Measurements from ENCODE around the gene CTSZ. TPM values are rescaled to one million over a fixed set of nuclear protein-coding genes. Genes with fewer than 3 reads are reported as not detected.

CTSZ gene
- total RNA-seq, 1 donor from 2014 or later = 50.7 TPM

DNA sequence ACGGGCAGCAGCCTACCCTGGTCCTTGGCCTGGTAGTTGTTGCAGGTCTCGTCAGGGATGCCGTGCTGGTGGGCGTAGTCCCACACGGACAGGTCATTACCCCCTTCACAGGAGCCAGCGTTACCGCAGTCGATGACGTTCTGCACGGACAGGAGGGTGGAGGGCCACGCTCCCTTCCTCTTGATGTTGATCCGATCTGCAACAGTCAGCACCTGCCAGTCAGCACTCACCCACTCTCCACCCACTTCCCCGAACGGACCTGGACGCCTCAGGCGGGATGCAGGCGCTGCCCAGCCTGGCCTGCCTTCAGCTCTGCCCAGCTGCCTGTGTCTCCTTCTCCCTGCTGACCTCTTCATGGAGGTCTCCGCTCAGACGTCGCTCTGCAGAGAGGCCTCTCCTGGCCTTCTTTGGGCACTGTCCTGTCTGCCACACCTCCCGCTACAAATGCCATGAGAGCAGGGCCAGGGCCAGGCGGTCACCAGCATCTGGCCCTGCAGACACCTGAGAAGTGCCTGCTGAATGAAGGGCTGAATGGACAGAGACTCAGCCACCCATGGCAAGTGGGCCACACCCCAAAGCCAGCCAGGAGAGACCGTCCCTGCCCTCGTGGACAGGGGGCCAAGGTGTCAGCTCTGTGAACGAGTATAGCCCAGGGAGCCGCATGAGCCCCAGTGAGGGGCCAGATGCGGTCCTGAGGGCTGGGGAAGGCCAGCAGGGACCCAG lies 5.4 kb downstream of the CTSZ start:
- intact Hi-C loops (cut with micrococcal nuclease) = loop anchor here (10.0 kb wide), 1 partner anchor 697 kb away; the partner anchor contains the start of gene RAB22A

DNA sequence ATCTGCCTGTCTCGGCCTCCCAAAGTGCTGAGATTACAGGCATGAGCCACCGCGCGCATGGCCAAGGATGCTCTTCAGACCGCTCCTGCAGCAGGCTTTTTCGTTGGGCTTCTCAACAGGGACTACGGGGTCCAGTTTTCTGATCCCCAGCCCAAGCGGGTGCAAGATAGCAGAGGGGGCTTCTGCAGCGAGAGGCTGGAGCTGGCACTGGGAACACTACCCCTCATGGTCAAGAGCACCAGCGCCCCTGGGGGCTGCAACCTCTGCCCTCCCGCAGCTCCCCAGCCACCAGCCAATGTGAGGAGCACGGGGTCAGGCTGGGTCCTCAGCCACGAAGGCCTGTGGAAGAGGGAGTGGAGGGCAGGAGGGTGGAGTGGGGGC lies 6.0 kb downstream of the CTSZ start:
- intact Hi-C loops (cut with micrococcal nuclease) = loop anchor here (10.0 kb wide), 1 partner anchor 696 kb away; the partner anchor contains the start of gene RAB22A

DNA sequence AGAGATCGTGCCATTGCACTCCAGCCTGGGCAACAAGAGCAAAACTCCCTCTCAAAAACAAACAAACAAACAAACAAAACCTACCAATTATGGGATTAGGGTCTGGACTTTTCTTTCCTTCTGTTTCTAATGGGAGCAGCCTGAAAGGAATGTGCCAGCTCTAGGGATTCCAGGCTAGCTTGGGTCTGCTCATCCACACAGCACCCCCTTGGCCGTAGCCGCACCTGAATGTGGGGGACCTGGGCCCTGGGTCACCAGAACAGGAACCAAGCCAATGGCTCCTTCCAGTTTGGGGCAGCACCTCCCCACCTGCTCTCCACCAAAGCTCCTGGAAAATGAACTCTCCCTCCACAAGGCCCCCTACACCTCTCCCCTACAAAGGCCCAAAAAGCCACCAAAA lies 6.7 kb downstream of the CTSZ start:
- intact Hi-C loops (cut with micrococcal nuclease) = loop anchor here (10.0 kb wide), 1 partner anchor 696 kb away; the partner anchor contains the start of gene RAB22A

DNA sequence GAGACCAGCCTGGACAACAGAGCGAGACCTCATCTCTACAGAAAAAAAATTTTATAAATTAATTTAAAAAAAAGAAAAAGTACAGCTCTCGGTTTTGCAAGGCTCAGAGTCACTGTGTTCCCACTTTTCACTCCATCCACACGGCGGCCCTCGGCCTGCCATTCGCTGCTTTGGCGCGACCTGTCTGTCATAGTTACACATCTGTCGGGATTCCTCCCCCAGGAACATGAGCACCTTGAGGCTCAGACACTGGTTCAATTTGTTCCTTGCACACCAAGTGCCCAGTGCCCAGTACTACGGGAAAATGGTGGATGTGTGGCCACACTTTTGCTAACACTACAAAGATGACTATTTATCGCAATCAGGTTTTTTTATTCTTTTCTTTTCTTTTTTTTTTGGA lies 8.4 kb downstream of the CTSZ start:
- intact Hi-C loops (cut with micrococcal nuclease) = no loop called here

DNA sequence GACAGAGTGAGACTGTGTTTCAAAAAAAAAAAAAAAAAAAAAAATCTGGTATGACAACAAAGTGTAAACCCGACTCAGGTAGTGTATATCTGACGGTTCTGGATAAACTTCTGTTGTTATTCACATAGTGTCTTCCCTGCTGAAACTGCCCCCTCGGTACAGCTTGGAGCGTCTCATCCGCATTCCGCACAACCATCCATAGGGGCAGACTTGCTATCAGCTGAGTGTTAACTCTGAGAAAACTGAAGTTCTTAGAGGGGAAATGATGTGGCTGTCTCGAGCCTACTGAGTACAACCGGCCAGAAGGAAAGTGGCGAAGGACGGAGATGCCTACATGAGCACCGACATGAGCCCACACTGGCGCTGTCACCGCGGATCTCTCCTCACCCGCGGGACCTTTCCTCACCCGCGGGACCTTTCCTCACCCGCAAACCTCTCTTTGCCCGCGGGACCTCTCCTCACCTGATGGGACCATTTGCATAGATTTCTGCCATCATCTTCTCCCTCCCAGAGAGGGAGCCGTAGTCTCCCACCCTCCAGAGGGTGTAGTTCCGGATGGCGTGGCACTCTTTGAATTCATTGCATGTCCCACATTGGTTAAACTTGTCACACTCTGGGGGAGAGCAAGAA lies 9.8 kb downstream of the CTSZ start:
- intact Hi-C loops (cut with micrococcal nuclease) = no loop called here

DNA sequence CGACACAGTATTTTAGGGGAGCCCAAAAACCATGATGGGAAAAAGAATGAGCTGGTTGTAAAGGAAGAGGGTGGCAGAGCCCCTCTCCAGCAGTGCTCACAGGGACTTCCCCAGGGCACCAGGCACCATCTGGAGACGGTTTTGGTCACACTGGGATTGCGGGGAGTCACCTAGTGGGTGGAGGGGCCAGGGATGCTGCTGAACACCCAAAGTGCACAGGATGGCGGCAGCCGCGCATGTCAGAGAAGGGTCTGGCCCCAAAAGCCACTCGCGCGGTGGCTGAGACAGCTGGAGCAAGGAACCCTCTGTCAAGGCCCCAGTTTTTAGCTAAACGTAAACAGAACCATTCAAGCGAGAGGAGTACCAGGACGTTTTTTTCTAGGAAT lies 10.8 kb downstream of the CTSZ start:
- intact Hi-C loops (cut with micrococcal nuclease) = no loop called here

DNA sequence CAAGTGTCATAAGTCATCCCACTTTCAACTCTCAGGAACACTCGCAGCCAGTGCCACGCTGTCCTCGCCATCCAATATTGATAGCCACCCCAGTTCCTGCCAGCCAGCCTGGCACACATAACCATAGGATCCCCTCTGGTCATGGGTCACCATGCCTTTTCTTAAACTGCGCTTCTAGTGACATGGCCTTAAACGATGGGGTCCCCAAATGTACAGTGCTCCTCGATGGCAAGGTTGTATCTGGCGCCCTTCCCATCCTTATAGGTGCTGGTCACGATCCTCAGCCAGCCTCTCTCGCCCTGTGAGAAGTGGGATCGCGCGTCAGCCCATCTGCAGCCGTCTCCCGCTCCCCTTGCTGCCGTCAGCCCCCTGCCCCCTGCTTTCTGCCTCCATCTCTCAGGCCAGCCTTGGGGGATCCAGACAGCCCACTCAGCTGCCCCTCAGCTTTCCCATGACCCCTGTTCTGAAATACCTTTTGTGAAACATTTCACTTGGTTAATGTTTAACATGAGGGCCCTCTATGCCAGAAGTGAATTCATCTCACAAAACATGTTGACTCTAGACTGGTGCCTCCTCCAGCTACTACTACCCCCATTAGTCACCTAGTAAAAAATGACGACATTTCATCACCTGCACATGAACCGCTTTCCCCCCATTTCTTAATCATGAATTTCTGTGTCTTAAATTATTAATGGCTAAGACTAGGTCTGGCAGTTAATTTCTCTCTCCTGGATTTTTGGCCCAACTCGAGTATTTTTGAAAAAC lies 11.4 kb downstream of the CTSZ start:
- intact Hi-C loops (cut with micrococcal nuclease) = no loop called here

DNA sequence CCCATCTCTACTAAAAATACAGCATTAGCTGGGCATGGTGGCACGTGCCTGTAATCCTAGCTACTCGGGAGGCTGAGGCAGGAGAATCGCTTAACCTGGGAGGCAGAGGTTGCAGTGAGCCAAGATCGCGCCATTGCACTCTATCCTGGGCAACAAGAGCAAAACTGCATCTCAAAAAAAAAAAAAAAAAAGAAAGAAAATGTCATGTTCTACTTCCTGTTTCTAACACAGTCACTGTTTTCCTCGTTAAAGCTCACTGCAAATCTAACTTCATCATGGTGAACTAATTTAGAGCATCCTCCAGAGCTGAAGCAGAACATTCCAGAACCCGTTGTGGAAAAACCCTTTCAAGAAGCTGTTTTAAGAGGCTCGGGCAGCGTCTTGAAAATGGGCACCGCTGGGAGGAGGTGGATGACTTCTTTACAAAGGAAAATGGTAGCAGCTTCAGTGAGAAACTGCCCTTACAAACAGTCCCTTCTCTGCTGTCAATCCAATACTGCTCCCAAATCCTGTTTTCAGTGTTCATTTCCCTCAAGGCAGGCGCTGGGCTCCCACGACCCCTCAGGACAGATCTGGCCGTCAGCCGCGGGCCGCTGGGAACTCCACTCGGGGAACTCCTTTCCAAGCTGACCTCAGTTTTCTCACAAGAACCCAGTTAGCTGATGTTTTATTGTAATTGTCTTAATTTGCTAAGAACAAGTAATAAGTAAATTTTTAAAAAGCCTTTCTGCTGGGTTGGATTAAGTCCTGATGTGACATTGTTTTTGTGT lies 12.5 kb downstream of the CTSZ start:
- intact Hi-C loops (cut with micrococcal nuclease) = no loop called here

DNA sequence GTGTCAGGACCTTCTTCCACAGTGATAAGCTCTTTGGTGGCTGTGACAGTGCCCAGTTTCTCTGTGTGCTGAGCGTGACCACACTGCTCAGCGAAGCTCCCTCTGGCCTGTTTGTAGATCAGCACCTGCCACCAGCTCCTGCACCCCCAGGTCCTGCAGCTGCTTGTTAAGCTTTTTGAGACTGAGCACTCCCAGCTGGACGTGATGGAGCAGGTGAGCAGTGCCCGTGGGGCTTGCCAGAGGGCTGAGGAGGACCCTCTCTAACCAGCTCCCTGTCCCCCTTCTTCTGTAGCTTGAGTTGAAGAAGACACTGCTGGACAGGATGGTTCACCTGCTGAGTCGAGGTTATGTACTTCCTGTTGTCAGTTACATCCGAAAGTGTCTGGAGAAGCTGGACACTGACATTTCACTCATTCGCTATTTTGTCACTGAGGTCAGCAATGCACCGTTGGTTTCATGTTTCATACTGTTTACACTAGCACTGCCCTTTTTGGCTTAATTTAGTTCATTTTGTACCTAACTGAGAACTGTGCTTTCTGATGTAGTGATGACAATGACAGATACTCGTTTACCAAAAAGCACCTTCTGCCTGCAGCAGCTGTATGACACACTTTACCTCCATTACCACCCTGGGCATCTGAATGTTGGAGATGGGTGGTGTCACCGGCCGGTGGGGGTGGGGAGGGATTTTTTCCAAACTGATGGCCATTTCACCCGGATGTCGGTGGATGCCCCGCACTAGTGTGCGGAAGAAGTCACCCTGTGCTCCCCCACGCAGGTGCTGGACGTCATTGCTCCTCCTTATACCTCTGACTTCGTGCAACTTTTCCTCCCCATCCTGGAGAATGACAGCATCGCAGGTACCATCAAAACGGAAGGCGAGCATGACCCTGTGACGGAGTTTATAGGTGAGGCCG lies 13.5 kb downstream of the CTSZ start:
- intact Hi-C loops (cut with micrococcal nuclease) = no loop called here

DNA sequence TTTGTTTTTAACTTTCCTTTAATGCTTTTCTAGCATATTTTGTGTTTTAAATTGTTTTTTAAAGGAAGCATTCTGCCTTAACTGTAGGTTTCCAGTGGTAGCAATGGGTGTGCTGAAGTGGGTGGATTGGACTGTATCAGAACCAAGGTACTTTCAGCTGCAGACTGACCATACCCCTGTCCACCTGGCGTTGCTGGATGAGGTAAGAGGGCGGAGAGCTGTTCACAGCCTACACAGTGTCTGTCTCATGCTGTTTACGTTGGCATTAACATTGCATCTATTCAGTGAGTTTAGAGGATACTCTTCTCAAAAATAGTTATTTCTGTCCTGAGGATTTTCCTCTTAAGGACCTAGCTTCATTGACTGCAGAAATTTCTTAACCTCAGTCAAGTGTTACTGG lies 14.1 kb downstream of the CTSZ start:
- intact Hi-C loops (cut with micrococcal nuclease) = no loop called here

DNA sequence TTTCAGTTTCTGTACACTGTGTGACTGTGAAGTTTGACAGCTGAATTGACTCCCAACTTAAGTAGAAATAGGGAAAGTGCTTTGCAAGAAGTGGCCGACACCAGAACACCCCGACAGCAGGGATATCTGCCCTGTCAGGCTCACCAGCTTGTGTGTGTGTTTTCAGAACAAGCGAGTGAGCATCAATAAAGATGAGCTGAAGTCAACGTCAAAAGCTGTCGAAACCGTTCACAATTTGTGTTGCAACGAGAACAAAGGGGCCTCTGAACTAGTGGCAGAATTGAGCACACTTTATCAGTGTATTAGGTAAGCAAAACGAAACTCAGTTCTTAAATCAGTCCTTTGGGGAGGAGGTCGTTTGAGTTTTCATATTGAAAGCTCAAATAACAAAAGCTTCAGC lies 15.3 kb downstream of the CTSZ start:
- intact Hi-C loops (cut with micrococcal nuclease) = no loop called here

DNA sequence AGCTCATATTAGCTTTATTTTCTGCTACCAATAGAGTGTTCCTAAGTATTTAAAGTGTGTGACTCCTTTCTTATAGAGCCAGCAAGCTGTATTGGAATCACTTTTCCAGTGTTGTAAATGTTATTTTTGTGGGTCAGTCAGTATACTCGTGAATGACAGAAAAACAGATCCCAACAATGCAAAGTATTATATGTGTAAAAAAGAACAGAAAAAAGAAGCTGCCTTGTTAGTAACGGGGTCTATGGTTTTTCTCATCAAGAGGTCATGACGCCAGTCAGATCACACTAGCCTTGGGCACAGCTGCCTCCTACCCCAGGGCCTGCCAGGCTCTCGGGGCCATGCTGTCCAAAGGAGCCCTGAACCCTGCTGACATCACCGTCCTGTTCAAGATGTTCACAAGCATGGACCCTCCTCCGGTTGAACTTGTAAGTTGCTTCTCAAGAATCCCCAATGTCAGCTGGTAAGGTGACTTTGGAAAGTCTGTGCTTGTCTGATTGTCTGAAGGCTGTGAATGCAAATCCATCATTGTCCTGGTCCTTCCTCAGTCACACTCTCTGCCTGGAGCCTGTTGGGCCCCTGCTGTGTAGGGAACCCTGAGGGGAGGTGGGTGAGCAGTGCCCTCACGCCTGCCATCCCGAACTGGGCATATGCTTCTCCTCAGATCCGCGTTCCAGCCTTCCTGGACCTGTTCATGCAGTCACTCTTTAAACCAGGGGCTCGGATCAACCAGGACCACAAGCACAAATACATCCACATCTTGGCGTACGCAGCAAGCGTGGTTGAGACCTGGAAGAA lies 16.2 kb downstream of the CTSZ start:
- intact Hi-C loops (cut with micrococcal nuclease) = no loop called here

DNA sequence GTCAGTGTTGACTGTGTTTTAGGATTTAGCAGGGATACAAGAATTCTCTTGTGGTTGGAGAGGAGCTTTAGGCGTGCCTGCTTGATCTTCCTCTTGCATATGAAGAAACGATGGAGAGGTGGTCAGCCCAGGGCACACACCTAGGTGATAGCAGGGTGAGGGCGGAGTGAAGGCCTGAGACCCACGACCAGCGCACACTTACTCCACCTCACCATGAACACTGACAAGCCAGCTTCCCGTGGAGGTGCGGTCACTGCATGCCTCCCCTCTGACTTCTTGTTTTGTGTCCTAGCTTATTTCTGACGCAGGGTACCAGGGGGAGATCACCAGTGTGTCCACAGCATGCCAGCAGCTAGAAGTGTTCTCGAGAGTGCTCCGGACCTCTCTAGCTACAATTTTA lies 17.9 kb downstream of the CTSZ start:
- intact Hi-C loops (cut with micrococcal nuclease) = no loop called here

DNA sequence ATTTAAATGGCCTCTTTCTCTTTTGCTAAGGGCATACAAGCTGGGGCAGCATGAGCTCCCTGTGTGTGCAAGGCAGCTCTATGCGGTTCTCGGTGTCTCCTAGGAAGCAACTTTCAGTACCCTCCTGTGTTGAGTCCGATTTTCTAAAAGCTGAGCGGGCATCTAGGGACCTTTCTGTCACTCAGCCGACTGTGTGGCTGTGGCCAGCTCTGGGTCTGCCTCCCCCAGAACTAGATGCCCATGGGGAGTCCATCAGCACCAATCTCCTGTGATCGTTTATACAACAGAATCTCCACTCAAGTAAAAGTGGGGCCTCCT lies 18.5 kb downstream of the CTSZ start:
- intact Hi-C loops (cut with micrococcal nuclease) = no loop called here

DNA sequence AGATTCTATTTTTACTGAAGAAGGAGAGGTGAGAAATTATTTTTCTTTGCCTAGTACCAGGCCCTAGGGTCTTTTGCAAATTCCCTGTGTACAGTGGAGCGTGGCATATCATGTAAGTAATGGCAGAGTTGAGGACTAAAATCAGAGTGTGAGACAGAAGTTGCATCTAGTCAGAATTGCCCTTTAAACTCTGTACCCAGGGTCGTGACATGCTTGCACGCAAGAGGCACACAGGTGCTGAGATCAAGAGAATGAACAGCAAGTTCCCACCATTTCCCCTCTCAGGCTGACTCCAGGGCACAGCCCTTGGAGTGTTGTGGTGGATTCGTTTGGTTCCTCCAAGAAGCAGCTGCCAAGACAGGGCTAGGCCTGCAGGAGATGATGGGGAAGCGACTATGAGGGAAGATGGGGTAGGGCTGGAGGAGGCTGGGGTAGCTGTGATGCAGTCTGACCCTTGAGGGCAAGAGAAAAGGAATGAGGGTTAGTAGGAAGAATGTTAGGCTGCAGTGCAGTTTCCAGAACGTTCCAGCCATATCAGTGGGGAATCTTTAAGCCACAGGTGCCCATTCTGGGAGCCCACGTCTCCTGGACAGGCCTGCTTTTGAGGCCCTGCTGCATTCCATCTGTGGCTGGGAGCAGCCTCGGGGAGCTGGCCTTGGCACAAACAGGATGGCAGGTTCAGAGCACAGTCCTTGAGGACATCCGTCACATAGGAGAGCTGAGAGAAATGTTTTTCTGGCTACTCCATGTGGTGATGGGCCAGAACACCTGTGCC lies 19.1 kb downstream of the CTSZ start:
- intact Hi-C loops (cut with micrococcal nuclease) = no loop called here

DNA sequence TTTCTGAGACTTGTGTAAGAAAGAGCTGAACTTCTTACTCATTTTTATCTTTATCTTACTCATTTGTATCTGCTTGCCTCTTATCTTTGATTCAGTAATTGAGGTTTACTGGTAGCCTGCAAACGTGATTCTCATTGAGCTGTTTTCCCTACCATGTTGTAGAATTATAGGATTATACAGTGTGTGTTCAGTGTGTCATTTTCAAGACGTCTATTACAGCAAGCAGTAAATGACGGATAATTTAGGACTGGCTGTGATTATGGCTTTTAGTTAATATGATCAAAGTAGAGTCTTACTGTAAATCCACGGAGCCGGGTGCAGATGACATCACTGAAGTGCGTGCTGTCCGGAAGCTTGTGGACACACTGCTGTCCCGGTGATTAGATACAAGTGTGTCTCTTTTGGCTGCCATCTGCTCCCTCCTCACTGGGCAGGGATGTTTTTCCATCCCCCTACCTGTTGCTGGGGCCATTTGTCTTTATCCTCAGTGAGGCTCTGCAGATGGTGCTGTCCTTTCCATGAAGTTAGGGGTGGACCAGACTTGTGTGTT lies 20.0 kb downstream of the CTSZ start:
- intact Hi-C loops (cut with micrococcal nuclease) = no loop called here

DNA sequence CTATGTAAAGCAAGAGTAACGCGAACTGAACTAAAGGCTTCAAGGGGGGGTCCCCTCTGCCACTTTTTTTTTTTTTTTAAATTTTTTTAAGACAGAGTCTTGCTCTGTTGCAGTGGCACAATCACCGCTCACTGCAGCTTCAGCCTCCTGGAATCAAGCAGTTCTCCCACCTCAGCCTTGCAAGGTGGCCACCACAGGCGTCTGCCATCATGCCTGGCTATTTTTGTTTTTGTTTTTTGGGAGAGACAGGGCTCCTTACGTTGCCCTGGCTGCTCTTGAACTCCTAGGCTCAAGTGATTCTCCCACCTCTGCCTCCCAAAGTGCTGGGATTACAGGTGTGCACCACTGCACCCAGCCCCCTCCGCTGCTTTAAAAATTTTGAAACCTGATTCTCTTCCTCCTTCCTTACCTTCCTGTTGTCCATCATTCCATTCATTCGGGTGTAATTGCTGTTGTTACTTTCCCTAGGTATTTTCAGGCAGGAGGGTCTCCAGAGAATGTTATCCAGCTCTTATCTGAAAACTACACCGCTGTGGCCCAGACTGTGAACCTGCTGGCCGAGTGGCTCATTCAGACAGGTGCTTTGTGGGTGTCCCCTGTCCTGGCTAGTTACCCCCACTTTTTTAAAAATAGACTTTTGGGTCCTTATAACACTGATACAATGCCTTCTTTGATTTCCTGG lies 20.6 kb downstream of the CTSZ start:
- intact Hi-C loops (cut with micrococcal nuclease) = no loop called here

DNA sequence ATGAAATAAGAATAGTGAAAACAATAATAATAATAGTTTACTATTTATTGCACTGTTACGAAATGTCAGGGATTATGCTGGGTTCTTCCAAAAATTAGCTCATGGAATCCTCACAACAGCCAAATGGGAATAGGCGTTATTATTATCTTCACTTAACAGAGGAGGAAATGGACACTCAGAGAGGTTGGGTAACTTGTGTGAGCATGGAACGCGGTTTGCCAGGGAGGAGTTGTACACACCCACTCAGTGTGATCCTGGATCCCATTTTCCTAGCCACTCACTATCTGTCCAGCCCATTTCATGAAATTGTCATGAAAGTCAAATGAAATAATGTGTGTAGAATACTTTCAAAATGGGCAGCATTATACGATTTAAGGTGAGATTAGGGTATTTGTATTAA lies 21.4 kb downstream of the CTSZ start:
- intact Hi-C loops (cut with micrococcal nuclease) = no loop called here
